ENCODE results near the gene LSM14A. TPM values are rescaled to one million over a fixed set of nuclear protein-coding genes. Genes with fewer than 3 reads are reported as not detected.

The LSM14A gene
- total RNA-seq, 1 experiment from 2014 or later: 199 TPM

DNA sequence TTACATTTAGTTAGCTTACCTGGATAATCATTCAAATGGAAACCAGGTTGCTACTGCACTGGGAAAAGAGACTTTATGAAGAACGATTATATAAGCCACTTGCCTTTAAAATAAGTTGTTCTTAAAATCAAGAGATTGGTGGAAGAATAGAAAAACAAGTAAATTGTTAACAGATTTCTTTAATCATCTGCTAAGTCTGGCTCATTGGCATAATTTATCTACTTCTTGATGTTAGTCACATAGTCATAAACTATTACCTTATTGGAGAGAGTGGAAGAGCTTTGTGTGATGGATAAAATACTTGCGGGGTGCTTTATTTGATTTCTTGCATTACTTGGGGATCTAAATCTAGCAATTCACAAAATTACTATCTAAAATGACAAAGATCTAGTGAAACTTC, 6.8 kb downstream of the LSM14A start:
- Histone ChIP-seq H4K8ac (replicated peaks; ENCODE audit: insufficient read length, low read depth, low read length) (no peak overlapping the region), H3K18ac (ENCODE audit: insufficient read length, low read depth, low read length) (no peak overlapping the region), H3K23ac (ENCODE audit: insufficient read length, low read depth, low read length) (no peak overlapping the region), H2BK20ac (ENCODE audit: low read depth, low read length, poor library complexity, severe bottlenecking) (no peak overlapping the region), H3K9ac (ENCODE audit: extremely low read depth, insufficient read length, low read length) (no peak overlapping the region), H3K23me2 (ENCODE audit: insufficient read length, low read depth, low read length, poor library complexity, severe bottlenecking) (no peaks in the 10 kb centered on the region), H2AFZ (ENCODE audit: low read length) (no peak overlapping the region), H3K79me1 (ENCODE audit: insufficient read depth, low read depth, low read length, poor library complexity, severe bottlenecking) (peaks cover 3% of the 10 kb centered on the region), H3K4me2 (ENCODE audit: insufficient read depth, insufficient read length, low read length) (no peak overlapping the region), H3K27ac (ENCODE audit: insufficient read length, low read depth, low read length) (no peak overlapping the region), H2AK5ac (ENCODE audit: insufficient read length, low read length) (no peak overlapping the region), H3T11ph (ENCODE audit: low read length) (no peak overlapping the region), H3K14ac (ENCODE audit: insufficient read depth, low read length) (no peak overlapping the region), H3K4ac (ENCODE audit: low read depth, low read length) (no peak overlapping the region), H3K79me2 (ENCODE audit: insufficient read depth, low read length) (peaks cover 62% of the 10 kb centered on the region), H3K4me1 (ENCODE audit: insufficient read depth, low read length) (no peaks in the 10 kb centered on the region), H3K27me3 (ENCODE audit: insufficient read depth, low read length) (no peaks in the 10 kb centered on the region), H2BK12ac (ENCODE audit: insufficient read length, low read depth, low read length) (no peak overlapping the region), H4K20me1 (ENCODE audit: control insufficient read depth, insufficient read depth, insufficient read length) (no peaks in the 10 kb centered on the region), H3K56ac (ENCODE audit: insufficient read length, low read depth, low read length) (no peak overlapping the region), H4K91ac (ENCODE audit: insufficient read length, low read depth, low read length) (no peak overlapping the region), H4K5ac (ENCODE audit: insufficient read length, low read depth, low read length) (no peak overlapping the region), H2BK5ac (ENCODE audit: insufficient read length, low read length) (no peak overlapping the region), H2BK15ac (ENCODE audit: low read depth, low read length) (no peak overlapping the region), H2BK120ac (ENCODE audit: low read depth, low read length, poor library complexity, severe bottlenecking) (no peak overlapping the region), H3K9me3 (ENCODE audit: control insufficient read depth, low read depth, low read length) (no peaks in the 10 kb centered on the region)
- WGBS (ENCODE audit: extremely low coverage, insufficient read length, low lambda C conversion rate): no CpG with 5 or more reads among the region's 2 CpGs
- H3K27me3 Mint-ChIP-seq (ENCODE audit: low read depth): no peaks in the 10 kb centered on the region
- no peak for DNase-seq
- TF ChIP-seq, protein P1, sequence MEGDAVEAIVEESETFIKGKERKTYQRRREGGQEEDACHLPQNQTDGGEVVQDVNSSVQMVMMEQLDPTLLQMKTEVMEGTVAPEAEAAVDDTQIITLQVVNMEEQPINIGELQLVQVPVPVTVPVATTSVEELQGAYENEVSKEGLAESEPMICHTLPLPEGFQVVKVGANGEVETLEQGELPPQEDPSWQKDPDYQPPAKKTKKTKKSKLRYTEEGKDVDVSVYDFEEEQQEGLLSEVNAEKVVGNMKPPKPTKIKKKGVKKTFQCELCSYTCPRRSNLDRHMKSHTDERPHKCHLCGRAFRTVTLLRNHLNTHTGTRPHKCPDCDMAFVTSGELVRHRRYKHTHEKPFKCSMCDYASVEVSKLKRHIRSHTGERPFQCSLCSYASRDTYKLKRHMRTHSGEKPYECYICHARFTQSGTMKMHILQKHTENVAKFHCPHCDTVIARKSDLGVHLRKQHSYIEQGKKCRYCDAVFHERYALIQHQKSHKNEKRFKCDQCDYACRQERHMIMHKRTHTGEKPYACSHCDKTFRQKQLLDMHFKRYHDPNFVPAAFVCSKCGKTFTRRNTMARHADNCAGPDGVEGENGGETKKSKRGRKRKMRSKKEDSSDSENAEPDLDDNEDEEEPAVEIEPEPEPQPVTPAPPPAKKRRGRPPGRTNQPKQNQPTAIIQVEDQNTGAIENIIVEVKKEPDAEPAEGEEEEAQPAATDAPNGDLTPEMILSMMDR (conservative IDR thresholded peaks at IDR 0.05): no peak
- no peaks in the 10 kb centered on the region for H3K9me3 Mint-ChIP-seq
- no peak overlapping the region for H3K27ac Mint-ChIP-seq
- H3K36me3 Mint-ChIP-seq (ENCODE audit: insufficient read depth in 1 of 3, low read depth in 3 of 3): peaks cover 3 to 26% (median 23%) of the 10 kb centered on the region in 3 experiments; a peak in 6 of 7 replicates
- H3K4me3 Mint-ChIP-seq: no peak overlapping the region
- peaks cover 50 to 65% of the 10 kb centered on the region in 2 experiments for H3K4me1 Mint-ChIP-seq

Measured in H9 (cell line).